K562 (cell line): ENCODE measurements around the gene PRKRIP1. TPM values are rescaled to one million over a fixed set of nuclear protein-coding genes. Genes with fewer than 3 reads are reported as not detected.
A peak's percentile ranks its signal among the peaks of the same experiment; 100 is the strongest.

Experiments
- ATAC-seq: fragments of 200-7000 bp; cut with Tn5 transposase; 3 replicates; pipeline ENCODE4 v1.9.1; 2020; ENCODE audit warnings: moderate library complexity
- BruUV-seq: library from RNA; stranded (reverse); fragments of 400-500 nt; replicated peaks from 2 replicates; lab custom pipeline; 2021; lab: Mats Ljungman, UMichigan
- CTCF ChIA-PET: fragments of 300-600 bp; formaldehyde crosslinking; extraction: SDS; loops from one replicate; lab custom pipeline; 2021; ENCODE audit warnings: low intra/inter-chr PET ratio; lab: Yijun Ruan, JAX
- POLR2A ChIA-PET: fragments of 300-600, 350-650 bp; sonication (Branson Sonifier 250); formaldehyde crosslinking; extraction: SDS; loops from one replicate; lab custom pipeline; 2021; ENCODE audit warnings: antibody characterized with exemption, inconsistent platforms; lab: Yijun Ruan, JAX
- DNase-seq, 4 experiments: peaks; one replicate each; pipeline versions ENCODE4 v3.0.0 to v3.0.0-alpha.2; 2011 to 2018; ENCODE audit warnings: low spot score in 3 of 4, mixed read lengths in 3 of 4; ENCODE audit errors: extremely low read depth in 1 of 4
- FAIRE-seq: peaks from 2 replicates; lab custom pipeline; 2011; peaks lifted over from hg19 to GRCh38; lab: Jason Lieb, UNC
- H2AFZ ChIP-seq: 2 replicates; pipeline ENCODE4 v1.6.0; 2011; ENCODE audit warnings: low read depth, low read length, control low read depth, inconsistent platforms
- H3K27ac ChIP-seq: fragments of 200-600 bp; 3 replicates; pipeline ENCODE4 v1.8.0; 2011; ENCODE audit warnings: low read depth, mild to moderate bottlenecking, control low read depth, inconsistent platforms, low read length, moderate library complexity, mixed read lengths; ENCODE audit errors: extremely low read depth
- H3K27me3 ChIP-seq, 2 experiments: fragments of 300-600 bp in 1 of 2; 2 replicates in 1 of 2; 3 replicates in 1 of 2; pipeline versions ENCODE4 v1.6.0 to v1.8.0; 2011; ENCODE audit warnings: inconsistent platforms in 2 of 2, low read length in 2 of 2, mild to moderate bottlenecking in 1 of 2, mixed read lengths in 1 of 2, moderate library complexity in 1 of 2; ENCODE audit not compliant: control insufficient read depth in 2 of 2, insufficient read depth in 2 of 2
- H3K36me3 ChIP-seq: fragments of 300-600 bp; 3 replicates; pipeline ENCODE4 v1.8.0; 2011; ENCODE audit warnings: mild to moderate bottlenecking, low read length, inconsistent platforms; ENCODE audit not compliant: control insufficient read depth, insufficient read depth
- H3K4me1 ChIP-seq, 2 experiments: fragments of 200-600 bp in 1 of 2; replicated peaks in 1 of 2; 2 replicates in 1 of 2; 3 replicates in 1 of 2; pipeline versions ENCODE4 v1.5.1 to v1.8.0; 2011; ENCODE audit warnings: inconsistent platforms in 2 of 2, low read length in 2 of 2, mild to moderate bottlenecking in 1 of 2, mixed read lengths in 1 of 2, moderate library complexity in 1 of 2; ENCODE audit not compliant: control insufficient read depth in 2 of 2, insufficient read depth in 2 of 2
- H3K4me2 ChIP-seq: 2 replicates; pipeline ENCODE4 v1.6.1; 2011; ENCODE audit warnings: low read length, control low read depth, inconsistent platforms, mixed read lengths; ENCODE audit not compliant: insufficient read depth
- H3K4me3 ChIP-seq: fragments of 200-600 bp; sonication (generic), shearing (Covaris generic); 2 replicates; pipeline ENCODE4 v1.5.1; 2016; ENCODE audit warnings: control low read depth, inconsistent platforms
- H3K79me2 ChIP-seq: fragments of 200-600 bp; 3 replicates; pipeline ENCODE4 v1.8.0; 2011; ENCODE audit warnings: low read length, inconsistent platforms; ENCODE audit not compliant: control insufficient read depth, insufficient read depth
- H3K9ac ChIP-seq, 2 experiments: 2 replicates each; pipeline versions ENCODE4 v1.6.0 to v1.6.1; 2011; ENCODE audit warnings: low read depth in 2 of 2, low read length in 2 of 2, control low read depth in 1 of 2, inconsistent platforms in 1 of 2, mild to moderate bottlenecking in 1 of 2, mixed read lengths in 1 of 2; ENCODE audit not compliant: insufficient read depth in 1 of 2
- H3K9me1 ChIP-seq: one replicate; pipeline ENCODE4 v1.6.0; 2011; ENCODE audit warnings: inconsistent platforms, mild to moderate bottlenecking, low read length, moderate library complexity; ENCODE audit not compliant: control insufficient read depth, insufficient read depth
- H3K9me3 ChIP-seq: replicated peaks from 2 replicates; pipeline ENCODE4 v1.5.1; 2011; ENCODE audit warnings: low read depth, low read length, inconsistent platforms; ENCODE audit not compliant: control insufficient read depth, insufficient read depth
- H4K20me1 ChIP-seq: replicated peaks from 2 replicates; pipeline ENCODE4 v1.6.1; 2011; ENCODE audit warnings: low read length, inconsistent platforms, mixed read lengths; ENCODE audit not compliant: control insufficient read depth, insufficient read depth
- BRF1 ChIP-seq: IDR thresholded peaks from 3 replicates; pipeline ENCODE4 v1.6.1; 2011; ENCODE audit warnings: borderline replicate concordance, mild to moderate bottlenecking; ENCODE audit not compliant: insufficient read length; ENCODE audit errors: extremely low read depth
- DNMT1 ChIP-seq: fragments of 450-650 bp; IDR thresholded peaks from 2 replicates; pipeline ENCODE4 v1.6.1; 2016; ENCODE audit warnings: antibody characterized with exemption, mild to moderate bottlenecking
- E2F3 ChIP-seq: fragments of 250-450 bp; sonication (Bioruptor Pico); IDR thresholded peaks from 2 replicates; pipeline ENCODE4 v1.4.0; 2020; ENCODE audit warnings: mild to moderate bottlenecking
- KDM4B ChIP-seq, 2 experiments: fragments of 450-650 bp in 1 of 2; sonication (generic) in 1 of 2; IDR thresholded peaks; 2 replicates each; pipeline ENCODE4 v1.6.1; 2016 to 2017; ENCODE audit warnings: borderline replicate concordance in 2 of 2, antibody characterized with exemption in 1 of 2, low read depth in 1 of 2, mild to moderate bottlenecking in 1 of 2
- MCM2 ChIP-seq: fragments of 450-650 bp; IDR thresholded peaks from 2 replicates; pipeline ENCODE4 v1.6.1; 2017; ENCODE audit warnings: low read depth, mild to moderate bottlenecking
- MIER1 ChIP-seq: fragments of 450-650 bp; IDR thresholded peaks from 2 replicates; pipeline ENCODE4 v1.6.1; 2016; ENCODE audit warnings: antibody characterized with exemption, mild to moderate bottlenecking, low read depth
- MTA1 ChIP-seq: fragments of 450-650 bp; IDR thresholded peaks from 2 replicates; pipeline ENCODE4 v1.6.1; 2017; ENCODE audit warnings: borderline replicate concordance
- NCOA6 ChIP-seq: fragments of 450-650 bp; IDR thresholded peaks from 2 replicates; pipeline ENCODE4 v1.6.1; 2017; ENCODE audit warnings: mild to moderate bottlenecking
- NFIC ChIP-seq: fragments of 450-650 bp; IDR thresholded peaks from 2 replicates; pipeline ENCODE4 v1.6.1; 2017; ENCODE audit warnings: mild to moderate bottlenecking, inconsistent platforms
- NFXL1 ChIP-seq: fragments of 450-650 bp; formaldehyde crosslinking; IDR thresholded peaks from 2 replicates; pipeline ENCODE4 v1.4.0; 2021; ENCODE audit warnings: mild to moderate bottlenecking
- RAD21 ChIP-seq, 2 experiments: fragments of 250-450 bp in 1 of 2; fragments of 450-650 bp in 1 of 2; sonication (Bioruptor Pico) in 1 of 2; formaldehyde crosslinking in 1 of 2; IDR thresholded peaks in 1 of 2; conservative IDR thresholded peaks in 1 of 2; 2 replicates each; pipeline versions ENCODE4 v1.4.0 to v1.8.0; 2020 to 2022; ENCODE audit warnings: mild to moderate bottlenecking in 2 of 2, moderate library complexity in 1 of 2
- SAFB2 ChIP-seq: fragments of 200-400 bp; formaldehyde crosslinking; IDR thresholded peaks from 2 replicates; pipeline ENCODE4 v1.6.1; 2018; ENCODE audit warnings: borderline replicate concordance, low read length, low read depth, moderate library complexity; ENCODE audit not compliant: severe bottlenecking
- TAF9B ChIP-seq: fragments of 450-650 bp; IDR thresholded peaks from 2 replicates; pipeline ENCODE4 v1.6.1; 2018; ENCODE audit warnings: mild to moderate bottlenecking; ENCODE audit not compliant: partially characterized antibody
- U2AF1 ChIP-seq: fragments of 200-400 bp; formaldehyde crosslinking; optimal IDR thresholded peaks from 2 replicates; pipeline ENCODE3; 2017; ENCODE audit warnings: mild to moderate bottlenecking, low read depth, low read length, moderate library complexity
- ZNF224 ChIP-seq: sonication (generic); formaldehyde crosslinking; IDR thresholded peaks from 2 replicates; pipeline ENCODE4 v1.8.0; 2022; ENCODE audit warnings: mild to moderate bottlenecking, missing genetic modification reagents
- ZNF232 ChIP-seq: sonication (generic); formaldehyde crosslinking; IDR thresholded peaks from 2 replicates; pipeline ENCODE4 v1.8.0; 2022; ENCODE audit warnings: mild to moderate bottlenecking, missing genetic modification reagents
- ZNF507 ChIP-seq: conservative IDR thresholded peaks from 2 replicates; pipeline ENCODE4 v1.6.1; 2017; ENCODE audit warnings: missing genetic modification characterization, missing compliant biosample characterization
- ZNF584 ChIP-seq: fragments of 200-800 bp; sonication (Bioruptor generic); IDR thresholded peaks from 2 replicates; pipeline ENCODE4 v1.6.1; 2016; ENCODE audit warnings: low read depth, mild to moderate bottlenecking, missing genetic modification characterization, missing compliant biosample characterization
- WGBS: fragments of 100-300 bp; shearing (Covaris generic); methylation state at CpG from one replicate; pipeline ENCODE4 v1.1.6; 2016; ENCODE audit warnings: low coverage, mixed read lengths; ENCODE audit not compliant: insufficient coverage; ENCODE audit errors: missing lambda C conversion rate; 5-methylcytosine and 5-hydroxymethylcytosine counted together
- in situ Hi-C: fragments of 300-500 bp; cut with MboI; formaldehyde crosslinking; loops from 4 replicates; pipeline ENCODE4 v1.15.0; 2018; ENCODE audit warnings: inconsistent platforms, mixed read lengths
- intact Hi-C: fragments of 100-400 bp; cut with micrococcal nuclease; formaldehyde crosslinking; loops from 2 replicates; pipeline ENCODE4 v1.14.2; 2022
- polyA plus RNA-seq, 8 experiments: library from polyadenylated mRNA; depleted of rRNA in 4 of 8; stranded (reverse) in 5 of 8; unstranded in 3 of 8; fragments of >200 nt; fragmentation: Nextera tagmentation in 2 of 8; fragmentation: Illumina TruSeq in 1 of 8; extraction: Ambion mirVana in 2 of 8; extraction: Trizol in 1 of 8; gene quantifications; 2 replicates each; pipeline versions ENCODE4 v1.2.1 to v1.2.3, GENCODE V29; 2011 to 2014; ENCODE audit warnings: inconsistent platforms in 1 of 8, missing spikeins in 1 of 8
- total RNA-seq, 7 experiments: library from RNA; depleted of rRNA in 6 of 7; stranded (reverse); fragments of >200 nt in 6 of 7; fragmentation: Illumina TruSeq in 2 of 7; extraction: Trizol in 2 of 7; gene quantifications; 2 replicates each; pipeline versions ENCODE4 v1.2.1 to v1.2.3, GENCODE V29; 2011 to 2021; ENCODE audit warnings: low replicate concordance in 1 of 7
- TF ChIP-seq, protein P1 (sequence below): fragments of 250-450 bp; sonication (Bioruptor Pico); IDR thresholded peaks from 2 replicates; pipeline ENCODE4 v1.6.1; 2021; ENCODE audit warnings: mild to moderate bottlenecking
- TF ChIP-seq, protein P2 (sequence below), 3 experiments: fragments of 200-800 bp in 1 of 3; sonication (Bioruptor generic) in 1 of 3; sonication (generic) in 1 of 3; formaldehyde crosslinking in 1 of 3; IDR thresholded peaks; 2 replicates each; pipeline versions ENCODE4 v1.6.1 to v1.8.0; 2016 to 2022; ENCODE audit warnings: mild to moderate bottlenecking in 2 of 3, missing compliant biosample characterization in 2 of 3, missing genetic modification characterization in 2 of 3, missing genetic modification reagents in 1 of 3

The PRKRIP1 gene
- total and polyA plus RNA-seq, 9 of the 15 experiments (the other 6 are each of a cell fraction or from before 2014, with no cell fraction given): 14.9 to 52.1 (median 19.8) TPM

GRCh38 chr7:102463841-102464576 is 67.8 kb downstream of the PRKRIP1 start:
- Histone ChIP-seq H3K27me3 (no peaks in the 10 kb centered on the region), H3K9me3 (no peaks in the 10 kb centered on the region), H3K9ac (peak overlapping the region; percentile 96), H2AFZ (peak overlapping the region; percentile 98), H3K4me1 (peaks cover 11 to 54% of the 10 kb centered on the region in 2 experiments; a peak in 3 of 5 replicates), H3K79me2 (peaks cover 47% of the 10 kb centered on the region), H3K27ac (peak overlapping the region; percentile 86), H3K36me3 (peaks cover 40% of the 10 kb centered on the region; the same call in 2 of the 3 replicates), H3K9me1 (peaks cover 5% of the 10 kb centered on the region), H3K4me2 (peak overlapping the region; percentile 95), H4K20me1 (no peaks in the 10 kb centered on the region), H3K4me3 (peak overlapping the region; percentile 93)
- TSS peak; percentile 57 for BruUV-seq
- in situ Hi-C loops (loop anchor here (25.0 kb wide), 2 partner anchors 98 to 198 kb away; partner anchors contain the start of genes POLR2J2, POLR2J3, SPDYE2 and SPDYE2B), intact Hi-C loops (no loop called here)
- ChIA-PET POLR2A (interaction anchor here (0.5 to 1.4 kb wide), 5 partner anchors 8 to 176 kb away, joined by 3 to 5 read pairs (median 4); no protein-coding TSS in a partner anchor), CTCF (interaction anchor here (0.9 kb wide), 1 partner anchor 67 kb away, joined by 4 read pairs; no protein-coding TSS in a partner anchor)
- ATAC-seq (peak; percentile 2), DNase-seq (peak in 3 of 4 experiments; percentile 41 to 56 (median 46)), FAIRE-seq (no peak)
- WGBS: 7% methylated on average over 24 of the region's 24 CpGs
- TF ChIP-seq RAD21 (CRISPR knock-in tag; conservative IDR thresholded peaks at IDR 0.05 in 1 of 2, IDR thresholded peaks at IDR 0.05 in 1 of 2) (no peak), ZNF507 (tag) (no peak), SAFB2 (no peak), U2AF1 (no peak), ZNF232 (CRISPR knock-in tag) (0 out of 2 replicates have a peak, but pooled peaks have one; percentile 65), TAF9B (no peak), KDM4B (IDR thresholded peaks at IDR 0.05; ENCODE audit: borderline replicate concordance in 2 of 2, low read depth in 1 of 2) (no peak), E2F3 (CRISPR knock-in tag) (0 out of 2 replicates have a peak, but pooled peaks have one; percentile 10), DNMT1 (0 out of 2 replicates have a peak, but pooled peaks have one; percentile 25), MCM2 (no peak), NCOA6 (peak; percentile 69; the same call in 1 of the 2 replicates), ZNF224 (CRISPR knock-in tag) (no peak), ZNF584 (no peak), MIER1 (0 out of 2 replicates have a peak, but pooled peaks have one; percentile 72), NFIC (no peak), BRF1 (no peak), NFXL1 (CRISPR knock-in tag) (no peak), MTA1 (no peak)
- TF ChIP-seq, protein P1, sequence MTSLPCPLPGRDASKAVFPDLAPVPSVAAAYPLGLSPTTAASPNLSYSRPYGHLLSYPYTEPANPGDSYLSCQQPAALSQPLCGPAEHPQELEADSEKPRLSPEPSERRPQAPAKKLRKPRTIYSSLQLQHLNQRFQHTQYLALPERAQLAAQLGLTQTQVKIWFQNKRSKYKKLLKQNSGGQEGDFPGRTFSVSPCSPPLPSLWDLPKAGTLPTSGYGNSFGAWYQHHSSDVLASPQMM: no peak
- TF ChIP-seq, protein P2, sequence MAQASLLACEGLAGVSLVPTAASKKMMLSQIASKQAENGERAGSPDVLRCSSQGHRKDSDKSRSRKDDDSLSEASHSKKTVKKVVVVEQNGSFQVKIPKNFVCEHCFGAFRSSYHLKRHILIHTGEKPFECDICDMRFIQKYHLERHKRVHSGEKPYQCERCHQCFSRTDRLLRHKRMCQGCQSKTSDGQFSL (CRISPR knock-in tag; IDR thresholded peaks at IDR 0.05): no peak
- TF ChIP-seq, protein P2 (tag; IDR thresholded peaks at IDR 0.05): peak in 1 of 2 experiments; percentile 61; a peak in 1 of 4 replicates
